NCI-H1694 (cell line): ENCODE data around the gene HADHB.

Experiments
- DNase-seq: peaks from one replicate; lab custom pipeline; 2025; lab: John Stamatoyannopoulos, UW

The HADHB gene

GRCh38 chr2:26244309-26245230, at the start of gene HADHB, which contains the start of gene HADHA:
Gene HADHB (plus strand): TSS chr2:26244939. CDS start chr2:26254255, 9,316 bp downstream.
Gene HADHA (minus strand): TSS chr2:26244632. CDS start chr2:26244596, 36 bp downstream.
- peak; percentile 66 for DNase-seq

- no peak for DNase-seq
Observed at GRCh38 chr2:26195040-26195984, 49.4 kb upstream of the HADHB start.

GRCh38 chr2:26196683-26197418, 47.9 kb upstream of the HADHB start:
- no peak for DNase-seq

GRCh38 chr2:26197516-26197915, 47.2 kb upstream of the HADHB start:
- DNase-seq = no peak

GRCh38 chr2:26202981-26203490, 41.7 kb upstream of the HADHB start:
- DNase-seq = no peak

- no peak for DNase-seq
Observed at GRCh38 chr2:26203906-26204305, 40.8 kb upstream of the HADHB start.

- no peak for DNase-seq
Observed at GRCh38 chr2:26212011-26212410, 32.7 kb upstream of the HADHB start.

- no peak for DNase-seq
Observed at GRCh38 chr2:26214759-26215158, 30.0 kb upstream of the HADHB start.

GRCh38 chr2:26215833-26216232, 28.9 kb upstream of the HADHB start:
- DNase-seq = no peak

- DNase-seq = no peak
Observed at GRCh38 chr2:26216587-26216986, 28.2 kb upstream of the HADHB start.

- no peak for DNase-seq
Observed at GRCh38 chr2:26217720-26218119, 27.0 kb upstream of the HADHB start.

GRCh38 chr2:26223018-26223417, 21.7 kb upstream of the HADHB start:
- no peak for DNase-seq

- DNase-seq = no peak
Observed at GRCh38 chr2:26224095-26224494, 20.6 kb upstream of the HADHB start.

- DNase-seq = no peak
Observed at GRCh38 chr2:26229595-26229994, 15.1 kb upstream of the HADHB start.

- no peak for DNase-seq
Observed at GRCh38 chr2:26230806-26231205, 13.9 kb upstream of the HADHB start.

- no peak for DNase-seq
Observed at GRCh38 chr2:26235089-26235488, 9.7 kb upstream of the HADHB start.

GRCh38 chr2:26237868-26238267, 6.9 kb upstream of the HADHB start:
- no peak for DNase-seq

- DNase-seq = no peak
Observed at GRCh38 chr2:26238311-26238958, 6.3 kb upstream of the HADHB start.

GRCh38 chr2:26241928-26242436, 2.8 kb upstream of the HADHB start:
- DNase-seq = no peak

GRCh38 chr2:26243470-26244308, 1.1 kb upstream of the HADHB start:
- no peak for DNase-seq
